Suprapubic skin (tissue), 3 donors: ENCODE measurements around the gene AIMP1.

Experiments used
- POLR2A ChIP-seq, 2 donors: fragments of 450-650 bp; IDR thresholded peaks; one replicate each; pipeline ENCODE4 v1.6.1; 2017; ENCODE audit warnings: antibody characterized with exemption in 2 of 2, mild to moderate bottlenecking in 2 of 2, moderate library complexity in 2 of 2
- TF ChIP-seq, protein P1 (sequence below), 2 donors: fragments of 200-600 bp in 1 of 2; fragments of 450-650 bp in 1 of 2; sonication (generic) in 1 of 2; IDR thresholded peaks; one replicate each; pipeline ENCODE4 v1.5.1; 2016 to 2019; ENCODE audit warnings: antibody characterized with exemption in 2 of 2, mild to moderate bottlenecking in 1 of 2, moderate library complexity in 1 of 2

DNA sequence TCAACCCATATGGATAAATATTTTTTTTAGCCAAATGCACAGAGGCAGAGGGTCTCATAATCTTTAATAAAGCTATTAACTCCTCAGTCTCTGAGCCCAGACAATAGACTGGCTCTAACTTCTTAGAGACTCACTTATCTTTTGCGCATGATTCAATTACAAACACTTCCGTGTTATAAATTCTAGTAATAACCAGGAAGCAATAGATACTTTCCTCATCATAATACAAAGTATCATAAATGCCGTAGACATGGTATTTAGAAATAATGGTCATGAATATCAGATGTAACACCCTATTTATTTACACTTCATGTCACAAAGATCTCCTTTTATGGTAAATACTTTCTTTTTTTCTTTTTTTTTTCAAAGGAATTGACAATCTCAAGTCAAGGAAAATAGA, 56.7 kb downstream of the AIMP1 start:
- TF ChIP-seq, protein P1, sequence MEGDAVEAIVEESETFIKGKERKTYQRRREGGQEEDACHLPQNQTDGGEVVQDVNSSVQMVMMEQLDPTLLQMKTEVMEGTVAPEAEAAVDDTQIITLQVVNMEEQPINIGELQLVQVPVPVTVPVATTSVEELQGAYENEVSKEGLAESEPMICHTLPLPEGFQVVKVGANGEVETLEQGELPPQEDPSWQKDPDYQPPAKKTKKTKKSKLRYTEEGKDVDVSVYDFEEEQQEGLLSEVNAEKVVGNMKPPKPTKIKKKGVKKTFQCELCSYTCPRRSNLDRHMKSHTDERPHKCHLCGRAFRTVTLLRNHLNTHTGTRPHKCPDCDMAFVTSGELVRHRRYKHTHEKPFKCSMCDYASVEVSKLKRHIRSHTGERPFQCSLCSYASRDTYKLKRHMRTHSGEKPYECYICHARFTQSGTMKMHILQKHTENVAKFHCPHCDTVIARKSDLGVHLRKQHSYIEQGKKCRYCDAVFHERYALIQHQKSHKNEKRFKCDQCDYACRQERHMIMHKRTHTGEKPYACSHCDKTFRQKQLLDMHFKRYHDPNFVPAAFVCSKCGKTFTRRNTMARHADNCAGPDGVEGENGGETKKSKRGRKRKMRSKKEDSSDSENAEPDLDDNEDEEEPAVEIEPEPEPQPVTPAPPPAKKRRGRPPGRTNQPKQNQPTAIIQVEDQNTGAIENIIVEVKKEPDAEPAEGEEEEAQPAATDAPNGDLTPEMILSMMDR (IDR thresholded peaks at IDR 0.05): no peak
- no peak for TF ChIP-seq POLR2A (IDR thresholded peaks at IDR 0.05)
